HG03378 (cell line): ENCODE results near the gene ACSL3.
"Not testable (repeated sequence)": the region's sequence is repeated elsewhere in the genome, so short reads cannot be mapped to it uniquely, and the experiment has no call there.

Experiments
- ATAC-seq: cut with Tn5 transposase; IDR thresholded peaks from one replicate; pipeline ENCODE4 v1.9.1; 2021; ENCODE audit warnings: mild to moderate bottlenecking, moderate library complexity; ENCODE audit not compliant: unreplicated experiment

ACSL3 gene

DNA sequence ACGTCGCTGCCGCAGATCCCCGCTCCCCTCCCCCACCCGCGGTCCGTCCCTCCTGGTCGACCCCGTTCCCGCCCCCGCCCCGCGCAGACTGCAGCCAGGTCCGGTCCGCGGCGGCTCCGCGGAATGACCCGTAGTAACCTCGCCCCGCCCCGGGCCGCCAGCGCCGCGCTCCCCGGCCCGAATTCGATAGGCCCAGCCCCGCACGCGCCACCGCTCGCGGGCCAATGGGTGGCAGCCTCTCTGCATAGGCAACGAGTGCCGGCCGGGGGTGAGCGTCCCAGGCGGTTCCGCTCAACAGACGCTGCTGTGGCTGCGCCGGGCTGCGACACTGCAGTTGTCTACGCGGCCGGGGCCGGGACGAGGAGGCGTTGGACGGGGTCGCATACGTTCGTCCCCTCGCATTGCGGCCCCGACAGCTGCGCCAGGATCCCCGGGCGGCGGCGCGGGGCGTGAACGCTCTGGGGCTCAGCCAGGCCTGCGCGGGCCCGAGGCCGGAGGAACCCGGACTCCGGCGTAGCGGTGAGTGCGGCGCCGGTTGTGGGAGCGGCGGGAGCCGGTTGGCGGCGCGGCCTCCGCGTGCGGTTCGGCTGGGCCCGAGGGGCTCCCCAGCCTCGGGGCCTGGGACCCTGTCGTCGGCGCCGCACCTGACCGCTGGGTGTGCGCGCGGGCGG, at the start of gene ACSL3:
Gene ACSL3, plus strand, starts transcription at position 297 of the 671 bp plus-strand sequence. CDS start 47,737 bp downstream, outside the sequence.
- peak; percentile 95 for ATAC-seq

DNA sequence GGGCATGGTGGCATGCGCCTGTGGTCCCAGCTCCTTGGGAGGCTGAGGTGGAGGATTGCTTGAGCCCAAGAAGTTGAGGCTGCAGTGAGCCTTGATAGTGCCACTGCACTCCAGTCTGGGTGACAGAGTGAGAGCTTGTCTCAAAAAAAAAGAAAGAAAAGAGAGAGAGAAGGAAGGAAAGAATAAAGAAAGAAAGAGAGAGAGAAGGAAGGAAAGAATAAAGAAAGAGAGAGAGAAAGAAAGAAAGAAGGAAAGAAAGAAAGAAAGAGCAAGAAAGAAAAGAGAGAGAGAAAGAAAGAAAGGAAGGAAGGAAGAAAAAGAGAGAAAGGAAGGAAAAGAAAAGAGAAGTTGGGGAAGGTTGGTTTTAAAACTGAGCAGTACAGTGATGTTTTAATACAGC, 49.0 kb upstream of the ACSL3 start:
- ATAC-seq: no peak

- ATAC-seq: peak; percentile 99
Observed at GRCh38 chr2:222813177-222813843, 47.5 kb upstream of the ACSL3 start.

DNA sequence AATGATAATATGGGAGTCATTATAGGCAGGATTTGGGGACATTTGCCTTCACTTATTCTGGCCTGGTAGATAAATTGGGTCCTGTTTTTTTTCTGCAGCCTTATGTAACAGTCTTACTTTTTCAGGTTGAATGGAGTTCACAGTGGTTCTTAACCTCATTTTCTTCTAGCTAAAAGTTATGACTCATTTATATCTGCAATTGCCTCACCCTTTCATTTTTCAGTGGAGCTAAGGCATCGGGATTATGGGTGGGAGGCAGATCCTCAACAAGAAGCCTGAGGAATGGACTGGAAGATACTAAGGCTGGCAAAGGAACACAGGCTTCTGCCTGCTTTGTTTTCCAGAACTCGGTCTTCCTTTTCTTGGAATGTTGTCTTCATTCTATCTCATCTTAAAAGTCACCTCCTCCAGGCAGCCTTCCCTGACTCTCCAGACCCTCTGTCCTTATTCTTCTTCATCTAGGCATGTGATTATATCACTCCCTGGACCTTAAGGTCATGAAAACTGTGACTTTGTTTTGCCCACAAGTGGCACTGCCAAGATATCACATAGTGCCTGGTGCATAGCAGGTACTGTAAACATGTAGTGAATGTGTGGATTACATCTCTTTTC, 41.0 kb upstream of the ACSL3 start:
- no peak for ATAC-seq

DNA sequence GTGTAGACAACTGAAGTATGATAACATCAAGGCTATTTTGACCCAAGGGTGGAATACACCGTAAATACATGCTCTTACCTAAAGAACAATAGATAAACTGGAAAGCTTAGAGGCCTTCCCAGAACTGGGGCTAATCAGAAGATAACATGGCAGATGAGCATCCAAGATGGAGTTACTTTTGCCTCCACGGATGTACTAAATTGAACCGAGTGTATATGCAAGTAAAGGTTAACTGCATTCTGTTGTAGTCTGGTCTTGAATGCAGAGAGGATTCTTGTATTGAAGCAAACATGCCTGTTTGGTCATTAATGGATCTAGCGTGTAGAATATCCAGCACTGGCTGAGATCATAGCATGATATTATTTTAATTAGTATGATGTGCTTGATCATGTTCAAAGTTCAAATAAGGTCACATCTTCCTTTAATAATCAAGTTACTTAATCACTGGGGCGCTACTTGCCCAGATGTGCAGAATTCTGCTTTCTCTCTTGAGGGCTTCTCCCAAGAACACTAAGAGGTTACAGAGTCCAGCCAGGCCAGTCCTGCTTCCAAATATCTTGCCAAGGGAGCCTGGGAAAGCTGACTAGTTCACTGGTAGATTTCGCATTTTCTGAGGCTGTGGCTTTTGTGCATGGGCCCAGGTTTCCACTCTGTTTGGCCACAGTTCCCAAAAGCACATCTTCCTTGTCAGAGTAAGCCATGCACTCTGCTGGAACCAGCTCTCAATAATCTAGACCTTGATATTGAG, 37.5 kb upstream of the ACSL3 start:
- ATAC-seq: no peak

DNA sequence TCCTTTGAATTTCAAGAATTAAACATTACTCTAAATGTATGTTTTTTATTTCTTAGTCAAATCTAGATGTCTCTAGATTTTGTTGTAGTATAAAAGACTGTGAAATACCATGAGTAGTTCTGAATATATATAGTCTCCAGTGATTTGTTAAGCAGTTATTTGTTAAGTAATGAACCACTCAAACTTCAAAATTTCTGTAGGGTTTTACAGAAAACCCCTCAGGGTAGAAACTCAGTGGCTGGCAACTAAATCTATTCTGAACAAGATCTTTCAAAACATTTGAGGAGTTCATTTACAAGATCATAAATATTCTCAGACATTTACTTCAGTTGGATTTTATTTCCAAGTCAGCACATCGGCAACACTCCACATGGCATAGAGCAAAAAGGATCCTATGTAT, 35.8 kb upstream of the ACSL3 start:
- no peak for ATAC-seq

DNA sequence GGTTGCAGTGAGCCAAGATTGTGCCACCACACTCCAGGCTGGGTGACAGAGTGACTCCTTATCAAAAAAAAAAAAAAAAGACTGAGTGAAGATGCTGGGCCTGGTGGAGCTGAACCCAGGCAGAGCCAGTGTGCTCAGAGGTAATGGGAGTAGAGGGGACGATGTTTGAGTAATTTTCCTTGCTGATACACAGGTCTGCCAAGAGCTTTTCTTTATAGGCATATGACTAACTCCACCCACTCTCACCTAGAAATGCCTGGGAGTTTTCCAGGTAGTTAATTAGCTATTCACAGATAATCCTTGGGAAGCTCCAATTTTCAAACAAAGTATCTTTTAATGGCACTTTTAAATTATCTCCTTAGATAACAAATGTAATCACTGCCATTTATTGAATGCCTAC, 33.4 kb upstream of the ACSL3 start:
- ATAC-seq: no peak

DNA sequence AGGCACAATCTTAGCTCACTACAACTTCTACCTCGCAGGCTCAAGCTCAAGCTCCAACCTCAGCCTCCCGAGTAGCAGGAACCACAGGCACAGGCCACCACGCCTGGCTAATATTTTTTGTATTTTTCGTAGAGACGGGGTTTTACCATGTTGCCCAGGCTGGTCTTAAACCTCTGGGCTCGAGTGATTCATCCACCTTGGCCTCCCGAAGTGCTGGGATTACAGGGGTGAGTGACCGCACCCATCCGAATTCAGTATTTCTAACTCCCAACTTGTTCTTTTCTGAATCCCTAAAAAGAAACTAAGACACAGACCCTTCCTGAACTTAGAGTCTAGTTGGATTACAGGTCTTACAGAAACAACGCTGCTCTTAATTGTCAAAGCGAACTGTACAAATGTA, 32.3 kb upstream of the ACSL3 start:
- no peak for ATAC-seq

GRCh38 chr2:222830164-222830563, 30.7 kb upstream of the ACSL3 start:
- ATAC-seq: no peak

GRCh38 chr2:222833410-222833809, 27.4 kb upstream of the ACSL3 start:
- ATAC-seq: no peak

DNA sequence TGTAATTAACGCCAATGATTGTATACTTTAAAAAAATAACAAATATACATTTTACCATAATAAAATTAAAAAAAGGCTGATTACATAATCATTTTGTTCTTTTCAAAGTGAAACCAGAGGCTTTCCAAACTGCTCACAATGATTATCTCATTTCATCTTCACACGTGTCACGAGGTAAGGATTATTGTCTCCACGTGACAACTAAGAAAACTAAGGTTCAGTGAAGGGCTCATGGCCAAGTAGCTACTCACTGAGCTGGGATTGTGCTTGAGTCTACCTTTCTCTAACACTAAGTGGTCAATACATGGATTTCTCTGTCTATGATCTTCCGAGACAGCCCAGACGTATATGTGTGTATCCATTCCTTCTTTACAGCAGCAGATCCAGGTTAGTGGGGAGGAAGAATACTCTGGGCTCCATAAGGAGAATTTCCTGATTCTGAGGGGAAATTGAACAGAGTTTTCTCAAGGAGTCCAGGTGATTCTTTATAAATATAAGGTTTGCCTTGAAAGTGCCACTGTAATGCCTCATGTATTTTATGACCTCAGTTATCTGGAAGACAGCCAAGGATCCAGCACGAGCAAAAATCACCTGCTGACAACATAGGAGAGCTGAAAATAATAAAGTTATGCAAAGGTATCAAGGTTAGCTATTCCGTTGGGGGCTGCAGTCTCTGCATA, 25.6 kb upstream of the ACSL3 start:
- ATAC-seq: no peak

DNA sequence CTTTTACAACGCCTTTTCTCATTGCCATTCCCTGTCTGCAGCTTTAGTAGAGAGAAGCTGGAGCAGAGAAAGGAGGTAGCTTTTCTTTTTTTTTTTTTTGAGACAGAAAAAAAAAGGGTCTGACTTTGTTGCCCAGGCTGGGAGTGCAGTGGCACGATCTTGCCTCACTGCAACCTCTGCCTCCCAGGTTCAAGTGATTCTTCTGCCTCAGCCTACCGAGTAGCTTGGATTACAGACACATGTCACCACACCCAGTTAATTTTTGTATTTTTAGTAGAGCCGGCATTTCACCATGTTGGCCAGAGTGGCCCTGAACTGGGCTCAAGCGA, 25.0 kb upstream of the ACSL3 start:
- ATAC-seq: no peak

DNA sequence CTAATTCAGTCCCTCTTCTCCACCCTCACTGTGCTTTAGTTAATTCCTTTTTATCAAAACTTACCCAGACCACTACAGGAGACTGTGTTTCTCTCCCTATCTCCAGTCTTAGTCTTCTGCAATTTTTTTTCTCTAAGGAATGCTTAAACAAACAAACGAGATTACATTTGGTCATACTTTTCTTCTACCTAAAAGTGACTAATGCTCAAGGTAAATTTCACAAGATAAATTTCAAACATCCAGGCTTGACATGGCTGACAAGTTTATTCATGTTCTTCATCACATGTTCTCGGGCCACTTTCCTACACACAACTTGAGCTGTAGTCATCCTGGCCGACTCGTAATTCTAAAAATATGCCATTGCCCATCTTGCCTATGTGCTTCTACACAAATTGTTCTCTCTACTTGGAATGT, 23.2 kb upstream of the ACSL3 start:
- no peak for ATAC-seq

- ATAC-seq: no peak
Observed at GRCh38 chr2:222840060-222840802, 20.6 kb upstream of the ACSL3 start.

DNA sequence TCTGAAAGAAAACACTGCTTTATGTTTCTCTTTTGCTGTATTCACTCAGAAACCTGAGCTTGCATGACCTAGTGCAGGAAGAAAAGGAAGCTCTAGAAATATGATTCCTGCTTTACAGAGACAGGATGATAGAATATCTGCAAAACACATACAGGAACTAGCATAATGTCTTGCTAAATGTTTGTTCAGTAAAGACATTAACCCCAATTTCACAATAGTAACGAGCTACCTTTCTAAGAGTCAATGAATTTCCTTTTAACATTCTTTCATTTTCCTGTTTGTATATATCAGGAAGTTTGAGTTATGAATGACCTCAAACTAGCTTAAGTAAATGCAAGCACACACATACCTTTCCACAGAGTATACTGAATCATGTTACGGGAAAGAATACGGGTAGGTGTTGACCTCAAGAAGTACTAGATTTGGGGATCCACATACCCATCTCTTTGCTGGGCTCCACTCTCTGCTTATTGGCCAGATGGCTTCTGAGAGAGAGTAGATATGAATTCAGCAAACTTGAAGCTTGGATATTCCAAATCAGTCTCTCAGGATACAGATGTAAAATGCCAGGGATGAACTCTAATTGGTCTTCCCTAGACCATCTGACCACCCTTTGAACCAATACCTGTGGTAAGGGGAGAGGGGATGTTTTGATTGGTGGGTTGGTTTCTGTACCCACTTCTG, 18.2 kb upstream of the ACSL3 start:
- ATAC-seq: no peak

- ATAC-seq: no peak
Observed at GRCh38 chr2:222844323-222844722, 16.5 kb upstream of the ACSL3 start.

DNA sequence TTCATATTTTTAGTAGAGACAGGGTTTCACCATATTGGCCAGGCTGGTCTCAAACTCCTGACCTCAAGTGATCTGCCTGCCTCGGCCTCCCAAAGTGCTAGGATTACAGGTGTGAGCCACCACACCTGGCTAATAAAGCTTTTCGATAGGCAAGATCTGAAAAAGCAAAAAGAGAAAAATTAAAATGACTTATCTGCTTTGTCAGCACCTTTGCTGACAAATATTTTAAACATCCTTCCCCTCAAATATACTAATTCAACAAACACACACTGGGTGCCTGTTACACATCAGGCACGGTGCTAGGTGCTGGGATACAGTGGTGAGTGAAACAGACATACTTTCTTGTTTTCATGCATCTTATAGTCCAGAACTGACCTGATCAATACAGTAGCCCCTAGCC, 15.5 kb upstream of the ACSL3 start:
- ATAC-seq: not testable (repeated sequence)

GRCh38 chr2:222846003-222846402, 14.8 kb upstream of the ACSL3 start:
- ATAC-seq: no peak

GRCh38 chr2:222848031-222848430, 12.8 kb upstream of the ACSL3 start:
- ATAC-seq: not testable (repeated sequence)

DNA sequence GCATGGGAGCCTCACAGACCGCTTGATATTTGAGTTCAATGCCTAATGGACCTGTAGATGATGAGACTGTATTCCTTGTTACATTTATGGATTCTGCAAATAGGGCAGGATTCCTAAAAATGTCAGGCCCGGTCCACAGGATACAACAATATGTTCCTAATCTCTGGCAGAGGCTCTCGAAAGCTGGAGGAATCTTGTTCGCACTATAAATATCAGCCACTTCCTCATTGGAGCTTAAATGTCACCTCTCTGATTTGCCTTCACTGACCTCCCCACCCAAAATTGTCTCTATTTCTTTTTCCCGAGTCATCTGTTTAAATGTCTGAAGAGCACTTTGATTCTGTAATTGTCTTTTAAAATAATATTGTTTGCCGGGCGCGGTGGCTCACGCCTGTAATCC, 12.0 kb upstream of the ACSL3 start:
- no peak for ATAC-seq
